Stomach smooth muscle (tissue), 2 donors: ENCODE results near the gene ATP2A1.

Source experiments
- H3K27ac ChIP-seq: one replicate; pipeline ENCODE4 v1.7.0; 2013; ENCODE audit warnings: mild to moderate bottlenecking, low read length, inconsistent platforms
- H3K27me3 ChIP-seq, 2 donors: one replicate each; pipeline ENCODE4 v1.7.0; 2013; ENCODE audit warnings: low read length in 2 of 2; ENCODE audit not compliant: insufficient read depth in 2 of 2, control insufficient read depth in 1 of 2
- H3K36me3 ChIP-seq, 2 donors: one replicate each; pipeline ENCODE4 v1.7.0; 2013; ENCODE audit warnings: low read length in 2 of 2; ENCODE audit not compliant: control insufficient read depth in 2 of 2, insufficient read depth in 2 of 2
- H3K4me1 ChIP-seq: one replicate; pipeline ENCODE4 v1.7.0; 2013; ENCODE audit warnings: low read length; ENCODE audit not compliant: control insufficient read depth, insufficient read depth
- H3K4me3 ChIP-seq, 2 donors: one replicate each; pipeline ENCODE4 v1.7.0; 2013; ENCODE audit warnings: low read length in 2 of 2
- H3K9ac ChIP-seq, 2 donors: one replicate each; pipeline ENCODE4 v1.7.0; 2013; ENCODE audit warnings: low read length in 2 of 2, mild to moderate bottlenecking in 1 of 2
- H3K9me3 ChIP-seq, 2 donors: one replicate each; pipeline ENCODE4 v1.7.0; 2013; ENCODE audit warnings: low read length in 2 of 2; ENCODE audit not compliant: control insufficient read depth in 2 of 2
- donor health status: healthy.
- donor health status: Pancreatic carcinoma.

Gene ATP2A1

GRCh38 chr16:28910086-28911031, 32.1 kb downstream of the ATP2A1 start:
- Histone ChIP-seq H3K27me3 (no peaks in the 10 kb centered on the region), H3K27ac (no peak overlapping the region), H3K36me3 (peaks cover 9 to 10% of the 10 kb centered on the region in 2 donors), H3K9ac (no peak overlapping the region), H3K4me1 (no peaks in the 10 kb centered on the region), H3K9me3 (no peaks in the 10 kb centered on the region), H3K4me3 (no peak overlapping the region)

GRCh38 chr16:28912558-28912957, 34.3 kb downstream of the ATP2A1 start:
- H3K27ac ChIP-seq, result no peak overlapping the region
- H3K27me3 ChIP-seq, result no peaks in the 10 kb centered on the region
- H3K9ac ChIP-seq, result no peak overlapping the region
- no peak overlapping the region for H3K4me3 ChIP-seq
- peaks cover 9 to 10% of the 10 kb centered on the region in 2 donors for H3K36me3 ChIP-seq
- no peaks in the 10 kb centered on the region for H3K4me1 ChIP-seq
- H3K9me3 ChIP-seq, result no peaks in the 10 kb centered on the region

- no peaks in the 10 kb centered on the region for H3K9me3 ChIP-seq
- no peak overlapping the region for H3K27ac ChIP-seq
- H3K27me3 ChIP-seq, result no peaks in the 10 kb centered on the region
- H3K4me3 ChIP-seq, result no peak overlapping the region
- H3K4me1 ChIP-seq, result no peaks in the 10 kb centered on the region
- peaks cover 3 to 11% of the 10 kb centered on the region in 2 donors for H3K36me3 ChIP-seq
- H3K9ac ChIP-seq, result no peak overlapping the region
These were observed 35.8 kb downstream of the ATP2A1 start for GRCh38 chr16:28913946-28914724.

GRCh38 chr16:28915181-28915580, 36.9 kb downstream of the ATP2A1 start:
- no peak overlapping the region for H3K4me3 ChIP-seq
- no peaks in the 10 kb centered on the region for H3K4me1 ChIP-seq
- H3K9ac ChIP-seq, result no peak overlapping the region
- H3K36me3 ChIP-seq, result peaks cover 3 to 14% of the 10 kb centered on the region in 2 donors
- no peaks in the 10 kb centered on the region for H3K27me3 ChIP-seq
- no peaks in the 10 kb centered on the region for H3K9me3 ChIP-seq
- no peak overlapping the region for H3K27ac ChIP-seq

- Histone ChIP-seq H3K4me1 (no peaks in the 10 kb centered on the region), H3K4me3 (no peak overlapping the region), H3K36me3 (peaks cover 3 to 14% of the 10 kb centered on the region in 2 donors), H3K9ac (no peak overlapping the region), H3K9me3 (no peaks in the 10 kb centered on the region), H3K27me3 (no peaks in the 10 kb centered on the region), H3K27ac (no peak overlapping the region)
These were observed 38.8 kb downstream of the ATP2A1 start for GRCh38 chr16:28917095-28917494.

- Histone ChIP-seq H3K4me3 (no peak overlapping the region), H3K4me1 (no peaks in the 10 kb centered on the region), H3K27ac (no peak overlapping the region), H3K27me3 (no peaks in the 10 kb centered on the region), H3K9me3 (no peaks in the 10 kb centered on the region), H3K36me3 (peaks cover 3 to 11% of the 10 kb centered on the region in 2 donors), H3K9ac (no peak overlapping the region)
These were observed 40.4 kb downstream of the ATP2A1 start for GRCh38 chr16:28918698-28919097.

- no peak overlapping the region for H3K4me3 ChIP-seq
- H3K9me3 ChIP-seq, result no peaks in the 10 kb centered on the region
- H3K27ac ChIP-seq, result no peak overlapping the region
- H3K36me3 ChIP-seq, result peaks cover 0 to 7% of the 10 kb centered on the region in 2 donors
- H3K27me3 ChIP-seq, result no peaks in the 10 kb centered on the region
- peaks cover 7% of the 10 kb centered on the region for H3K4me1 ChIP-seq
- no peak overlapping the region for H3K9ac ChIP-seq
These were observed 44.9 kb downstream of the ATP2A1 start for GRCh38 chr16:28923231-28923587.

GRCh38 chr16:28923652-28924398, 45.5 kb downstream of the ATP2A1 start:
- peaks cover 7% of the 10 kb centered on the region for H3K4me1 ChIP-seq
- peak overlapping the region in 1 of 2 donors; percentile 87 for H3K4me3 ChIP-seq
- H3K9me3 ChIP-seq, result no peaks in the 10 kb centered on the region
- H3K27me3 ChIP-seq, result no peaks in the 10 kb centered on the region
- peaks cover 0 to 5% of the 10 kb centered on the region in 2 donors for H3K36me3 ChIP-seq
- peak overlapping the region; percentile 94 for H3K27ac ChIP-seq
- H3K9ac ChIP-seq, result no peak overlapping the region

GRCh38 chr16:28924399-28924761, 46.1 kb downstream of the ATP2A1 start:
- no peaks in the 10 kb centered on the region for H3K27me3 ChIP-seq
- no peaks in the 10 kb centered on the region for H3K9me3 ChIP-seq
- H3K36me3 ChIP-seq, result peaks cover 0 to 2% of the 10 kb centered on the region in 2 donors
- no peak overlapping the region for H3K9ac ChIP-seq
- H3K4me3 ChIP-seq, result peak overlapping the region; percentile 59 to 87
- peak overlapping the region; percentile 94 for H3K27ac ChIP-seq
- peaks cover 7% of the 10 kb centered on the region for H3K4me1 ChIP-seq

- no peaks in the 10 kb centered on the region for H3K9me3 ChIP-seq
- no peaks in the 10 kb centered on the region for H3K36me3 ChIP-seq
- peak within 1 kb of the TSS; percentile 82 to 96 for H3K9ac ChIP-seq
- peaks cover 7% of the 10 kb centered on the region for H3K4me1 ChIP-seq
- peak within 1 kb of the TSS; percentile 59 to 87 for H3K4me3 ChIP-seq
- H3K27me3 ChIP-seq, result no peaks in the 10 kb centered on the region
- H3K27ac ChIP-seq, result peak within 1 kb of the TSS; percentile 94
These were observed 46.6 kb downstream of the ATP2A1 start, which contains the start of gene RABEP2 for GRCh38 chr16:28924762-28925385. Gene RABEP2 (minus strand): TSS chr16:28925238. CDS start chr16:28925163, 75 bp downstream.
